HG03469 (cell line): ENCODE results near the gene JMJD4.
"Not testable (repeated sequence)": the region's sequence is repeated elsewhere in the genome, so short reads cannot be mapped to it uniquely, and the experiment has no call there.

Experiments used
- ATAC-seq: cut with Tn5 transposase; IDR thresholded peaks from one replicate; pipeline ENCODE4 v1.9.1; 2021; ENCODE audit warnings: mild to moderate bottlenecking, moderate library complexity, moderate number of reproducible peaks; ENCODE audit not compliant: unreplicated experiment

Gene JMJD4

GRCh38 chr1:227707846-227708245, 27.3 kb downstream of the JMJD4 start:
- ATAC-seq, result no peak

DNA sequence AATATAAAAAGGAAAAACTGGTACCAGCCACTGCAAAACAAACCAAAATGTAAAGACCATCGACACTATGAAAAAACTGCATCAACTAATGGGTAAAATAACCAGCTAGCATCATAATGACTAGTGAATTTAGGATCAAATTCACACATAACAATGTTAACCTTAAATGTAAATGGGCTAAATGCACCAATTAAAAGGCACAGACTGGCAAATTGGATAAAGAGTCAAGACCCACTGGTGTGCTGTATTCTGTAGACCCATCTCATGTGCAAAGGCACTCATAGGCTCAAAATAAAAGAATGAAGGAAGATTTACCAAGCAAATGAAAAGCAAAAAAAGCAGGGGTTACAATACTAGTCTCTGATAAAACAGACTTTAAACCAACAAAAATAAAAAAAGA, 33.5 kb downstream of the JMJD4 start:
- ATAC-seq, result not testable (repeated sequence)

GRCh38 chr1:227697321-227697864, 37.7 kb downstream of the JMJD4 start:
- no peak for ATAC-seq

GRCh38 chr1:227685807-227686206, 49.3 kb downstream of the JMJD4 start:
- no peak for ATAC-seq
